PC-9 (cell line): ENCODE data around the gene B4GALT1. TPM values are rescaled to one million over a fixed set of nuclear protein-coding genes. Genes with fewer than 3 reads are reported as not detected.

Experiments used
- BruUV-seq: library from RNA; stranded (reverse); fragments of 400-500 nt; replicated peaks from 2 replicates; lab custom pipeline; 2021; lab: Mats Ljungman, UMichigan
- CTCF ChIA-PET: fragments of 300-600 bp; sonication (Branson Sonifier 250); formaldehyde crosslinking; loops from one replicate; lab custom pipeline; 2022; ENCODE audit warnings: antibody characterized with exemption; lab: Charles Lee
- POLR2A ChIA-PET: fragments of 300-600 bp; sonication (Branson Sonifier 250); formaldehyde crosslinking; loops from one replicate; lab custom pipeline; 2022; ENCODE audit warnings: antibody characterized with exemption; ENCODE audit not compliant: unreplicated experiment; lab: Charles Lee
- DNase-seq, 2 experiments: peaks; one replicate each; pipeline versions ENCODE4 v3.0.0 to v3.0.0-alpha.2; 2015 to 2022; ENCODE audit warnings: mixed read lengths in 1 of 2
- H2AFZ ChIP-seq: fragments of 200-600 bp; sonication (generic); 2 replicates; pipeline ENCODE4 v1.8.1; 2017; ENCODE audit warnings: antibody characterized with exemption
- H3F3A ChIP-seq: fragments of 200-600 bp; sonication (generic); 2 replicates; pipeline ENCODE4 v1.8.1; 2017; ENCODE audit warnings: antibody characterized with exemption, mild to moderate bottlenecking, low read depth; ENCODE audit not compliant: insufficient read depth
- H3K27ac ChIP-seq: fragments of 200-600 bp; sonication (generic); 2 replicates; pipeline ENCODE4 v1.6.1; 2016; ENCODE audit warnings: mixed run types
- H3K27me3 ChIP-seq: fragments of 200-600 bp; sonication (generic); 2 replicates; pipeline ENCODE4 v1.6.1; 2016; ENCODE audit warnings: low read depth, mixed run types; ENCODE audit not compliant: insufficient read depth
- H3K36me3 ChIP-seq: fragments of 200-600 bp; sonication (generic); 2 replicates; pipeline ENCODE4 v1.6.1; 2016; ENCODE audit warnings: low read depth, mixed run types
- H3K4me1 ChIP-seq: fragments of 200-600 bp; sonication (generic); replicated peaks from 2 replicates; pipeline ENCODE4 v1.6.1; 2016; ENCODE audit warnings: mixed run types; ENCODE audit not compliant: insufficient read depth
- H3K4me2 ChIP-seq: fragments of 200-600 bp; sonication (generic); 2 replicates; pipeline ENCODE4 v1.6.1; 2017; ENCODE audit warnings: mixed run types
- H3K4me3 ChIP-seq: fragments of 200-600 bp; sonication (generic); 2 replicates; pipeline ENCODE4 v1.6.1; 2016; ENCODE audit warnings: mixed run types
- H3K79me2 ChIP-seq: fragments of 200-600 bp; sonication (generic); 2 replicates; pipeline ENCODE4 v1.6.1; 2017; ENCODE audit warnings: low read depth, mixed run types
- H3K9me2 ChIP-seq: fragments of 200-600 bp; sonication (generic); 2 replicates; pipeline ENCODE4 v1.8.1; 2017; ENCODE audit warnings: mild to moderate bottlenecking; ENCODE audit not compliant: insufficient read depth
- H3K9me3 ChIP-seq: fragments of 200-600 bp; sonication (generic); 2 replicates; pipeline ENCODE4 v1.8.1; 2016; ENCODE audit warnings: low read depth; ENCODE audit not compliant: insufficient read depth
- H4K20me1 ChIP-seq: fragments of 200-600 bp; sonication (generic); 2 replicates; pipeline ENCODE4 v1.8.1; 2017; ENCODE audit not compliant: insufficient read depth
- CTCF ChIP-seq: fragments of 200-600 bp; sonication (generic); conservative IDR thresholded peaks from 2 replicates; pipeline ENCODE4 v1.6.1; 2017; ENCODE audit warnings: mixed run types, antibody characterized with exemption, mild to moderate bottlenecking, moderate library complexity
- EZH2 ChIP-seq: fragments of 200-600 bp; sonication (generic); IDR thresholded peaks from 2 replicates; pipeline ENCODE4 v1.8.0; 2017; ENCODE audit warnings: antibody characterized with exemption, low read depth
- intact Hi-C: fragments of 100-400 bp; cut with micrococcal nuclease; formaldehyde crosslinking; loops from one replicate; pipeline ENCODE4 v1.10.0; 2022; ENCODE audit not compliant: unreplicated experiment
- total RNA-seq: library from RNA; stranded (reverse); gene quantifications from 2 replicates; pipeline ENCODE4 v1.2.3, GENCODE V29; 2021

Gene B4GALT1
- total RNA-seq, 1 experiment from 2014 or later, result 87.2 TPM

- POLR2A ChIA-PET, result no interaction called here
- H3K4me3 ChIP-seq, result no peak overlapping the region
- no peaks in the 10 kb centered on the region for H4K20me1 ChIP-seq
- H3K4me2 ChIP-seq, result no peak overlapping the region
- peaks cover 18% of the 10 kb centered on the region for H3K4me1 ChIP-seq
- no peaks in the 10 kb centered on the region for H3K9me2 ChIP-seq
- H3K9me3 ChIP-seq, result no peaks in the 10 kb centered on the region
- no peak overlapping the region for H3K27ac ChIP-seq
- DNase-seq, result no peak
- no peaks in the 10 kb centered on the region for H3K36me3 ChIP-seq
- BruUV-seq, result no TSS peak
- intact Hi-C loops, result no loop called here
- H3K27me3 ChIP-seq, result no peaks in the 10 kb centered on the region
- H2AFZ ChIP-seq, result no peak overlapping the region
- no peaks in the 10 kb centered on the region for H3F3A ChIP-seq
- TF ChIP-seq EZH2 (no peak), CTCF (no peak)
- no peaks in the 10 kb centered on the region for H3K79me2 ChIP-seq
- CTCF ChIA-PET, result no interaction called here
Observed at GRCh38 chr9:33190021-33190705, 23.0 kb upstream of the B4GALT1 start.

GRCh38 chr9:33189331-33189791, 22.2 kb upstream of the B4GALT1 start:
- no peak for TF ChIP-seq EZH2
- no peak for TF ChIP-seq CTCF
- Histone ChIP-seq H3K36me3 (no peaks in the 10 kb centered on the region), H3K9me3 (no peaks in the 10 kb centered on the region), H3K4me3 (no peak overlapping the region), H3K4me1 (peaks cover 26% of the 10 kb centered on the region), H3K9me2 (no peaks in the 10 kb centered on the region), H3K27ac (no peak overlapping the region), H3K4me2 (no peak overlapping the region), H3K79me2 (no peaks in the 10 kb centered on the region), H2AFZ (no peak overlapping the region), H4K20me1 (no peaks in the 10 kb centered on the region), H3K27me3 (no peaks in the 10 kb centered on the region), H3F3A (no peaks in the 10 kb centered on the region)
- intact Hi-C loops, result no loop called here
- ChIA-PET POLR2A (no interaction called here), CTCF (no interaction called here)
- DNase-seq, result no peak
- no TSS peak for BruUV-seq

- ChIA-PET POLR2A (no interaction called here), CTCF (no interaction called here)
- H3K9me3 ChIP-seq, result no peaks in the 10 kb centered on the region
- peaks cover 28% of the 10 kb centered on the region for H3K4me1 ChIP-seq
- no peak overlapping the region for H3K27ac ChIP-seq
- intact Hi-C loops, result no loop called here
- H3K4me2 ChIP-seq, result no peak overlapping the region
- H3K36me3 ChIP-seq, result no peaks in the 10 kb centered on the region
- no peaks in the 10 kb centered on the region for H3K27me3 ChIP-seq
- H3K9me2 ChIP-seq, result no peaks in the 10 kb centered on the region
- DNase-seq, result no peak
- no peaks in the 10 kb centered on the region for H3F3A ChIP-seq
- H3K4me3 ChIP-seq, result no peak overlapping the region
- no peaks in the 10 kb centered on the region for H4K20me1 ChIP-seq
- no peaks in the 10 kb centered on the region for H3K79me2 ChIP-seq
- BruUV-seq, result no TSS peak
- TF ChIP-seq EZH2 (no peak), CTCF (no peak)
- no peak overlapping the region for H2AFZ ChIP-seq
Observed at GRCh38 chr9:33188711-33189110, 21.6 kb upstream of the B4GALT1 start.
